ENCODE results near the gene PTPRH. TPM values are rescaled to one million over a fixed set of nuclear protein-coding genes. Genes with fewer than 3 reads are reported as not detected.

PTPRH gene
- polyA plus RNA-seq, 1 of the 3 experiments (the other 2 are of a cell fraction) = 1.1 TPM

DNA sequence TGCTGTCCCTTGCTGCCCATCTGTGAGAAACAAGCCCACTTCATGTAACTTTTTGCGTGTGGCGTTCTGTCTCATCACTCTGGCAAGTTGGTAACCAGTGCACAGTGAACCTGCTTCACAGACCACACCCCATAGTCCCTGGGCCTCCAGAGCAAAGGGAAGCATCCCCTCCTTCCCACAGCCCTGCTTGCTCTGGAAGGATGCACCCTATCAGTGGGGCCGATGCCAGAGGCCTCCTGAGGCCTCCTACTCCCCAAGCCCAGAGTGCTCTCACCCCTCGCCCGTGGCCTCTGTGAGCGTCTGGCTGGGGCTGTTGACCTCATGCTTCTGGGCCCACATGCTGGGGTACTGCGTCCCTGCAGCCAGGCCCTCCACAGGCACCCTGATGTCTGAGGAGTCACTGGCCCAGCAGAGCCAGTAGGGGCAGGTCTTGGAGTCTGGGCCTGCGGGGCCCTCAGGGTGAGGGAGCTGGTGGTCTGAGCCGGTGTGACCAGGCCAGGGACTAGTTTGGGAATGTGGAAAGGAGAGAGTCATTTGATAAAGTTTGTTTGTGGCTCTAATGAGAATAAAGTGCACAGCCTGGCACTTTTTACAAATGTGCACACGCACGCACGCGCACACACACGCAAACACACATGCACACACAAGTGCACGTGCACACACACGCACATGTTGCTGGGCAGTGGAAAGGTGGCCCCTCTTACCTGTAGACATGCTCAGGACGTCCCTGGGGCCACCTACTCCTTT is 14.2 kb upstream of the PTPRH start (continued):
- TF ChIP-seq NRF1 (IDR thresholded peaks at IDR 0.05; ENCODE audit: low read depth, low read length) (no peak), RCOR1 (IDR thresholded peaks at IDR 0.05; ENCODE audit: low read length) (no peak), SIN3A (IDR thresholded peaks at IDR 0.05; ENCODE audit: borderline replicate concordance, low read depth, low read length) (no peak), TCF12 (IDR thresholded peaks at IDR 0.05) (no peak), TEAD4 (IDR thresholded peaks at IDR 0.05; ENCODE audit: borderline replicate concordance, insufficient read depth) (no peak), FOXM1 (IDR thresholded peaks at IDR 0.05; ENCODE audit: low read depth) (no peak), NFIC (IDR thresholded peaks at IDR 0.05; ENCODE audit: borderline replicate concordance) (no peak), POLR2AphosphoS5 (IDR thresholded peaks at IDR 0.05; ENCODE audit: low read depth, low read length) (no peak), JUND (IDR thresholded peaks at IDR 0.05) (no peak), GABPA (IDR thresholded peaks at IDR 0.05; ENCODE audit: low read depth) (no peak)

DNA sequence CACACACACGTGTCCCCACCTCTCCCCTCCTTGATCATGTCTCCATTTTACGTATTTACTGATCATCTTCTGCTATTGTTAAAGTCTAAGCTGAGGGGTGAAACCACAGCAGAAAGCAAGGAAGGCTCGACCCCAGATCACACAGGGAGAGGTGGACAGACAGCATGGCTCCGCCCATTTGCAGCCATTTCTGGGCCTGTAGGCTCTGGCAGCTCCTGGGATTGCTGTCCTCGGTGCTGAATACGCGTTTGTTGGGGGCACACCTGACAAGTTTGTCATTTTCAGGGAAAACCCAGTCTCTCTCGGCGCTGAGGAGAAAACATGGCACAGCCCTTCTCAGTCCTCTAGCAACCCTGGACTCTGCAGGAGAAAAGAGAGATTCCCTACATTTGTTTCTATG is 11.2 kb upstream of the PTPRH start:
- Histone ChIP-seq H3K4me3 (ENCODE audit: low read depth in 2 of 2, low read length in 1 of 2) (no peak overlapping the region), H3K4me1 (ENCODE audit: control insufficient read depth in 1 of 2, insufficient read depth in 2 of 2, low read depth in 1 of 2, low read length in 1 of 2) (peaks cover 3 to 5% of the 10 kb centered on the region in 2 experiments; a peak in 1 of 4 replicates), H3K27me3 (ENCODE audit: insufficient read depth) (no peaks in the 10 kb centered on the region), H4K20me1 (ENCODE audit: insufficient read depth) (peaks cover 1% of the 10 kb centered on the region; the same call in 1 of the 2 replicates), H3K9me3 (no peaks in the 10 kb centered on the region), H3K27ac (ENCODE audit: low read depth in 2 of 2, low read length in 1 of 2) (no peak overlapping the region), H3F3A (replicated peaks; ENCODE audit: insufficient read depth) (peaks cover 13% of the 10 kb centered on the region), H3K79me2 (ENCODE audit: insufficient read depth) (no peaks in the 10 kb centered on the region), H3K36me3 (replicated peaks in 1 of 2; ENCODE audit: control insufficient read depth in 1 of 2, insufficient read depth in 2 of 2, low read length in 1 of 2) (peaks cover 0 to 5% of the 10 kb centered on the region in 2 experiments), H3K9ac (no peak overlapping the region), H3K4me2 (no peak overlapping the region), H3K9me2 (no peaks in the 10 kb centered on the region), H2AFZ (ENCODE audit: low read depth) (no peak overlapping the region)
- 92% methylated on average over 9 of the region's 9 CpGs for WGBS (ENCODE audit: low lambda C conversion rate)
- DNase-seq = no peak
- POLR2A ChIA-PET = interaction anchor here (2.2 kb wide), 1 partner anchor 41 kb away, joined by 5 read pairs; the partner anchor contains the start of gene SYT5
- CTCF ChIA-PET = interaction anchor here (0.9 to 1.2 kb wide), 2 partner anchors 60 to 61 kb away, joined by 3 to 4 read pairs; no protein-coding TSS in a partner anchor
- TF ChIP-seq POLR2AphosphoS5 (IDR thresholded peaks at IDR 0.05; ENCODE audit: low read depth, low read length) = 0 out of 2 replicates have a peak, but pooled peaks have one; percentile 10
- TF ChIP-seq, protein P1, sequence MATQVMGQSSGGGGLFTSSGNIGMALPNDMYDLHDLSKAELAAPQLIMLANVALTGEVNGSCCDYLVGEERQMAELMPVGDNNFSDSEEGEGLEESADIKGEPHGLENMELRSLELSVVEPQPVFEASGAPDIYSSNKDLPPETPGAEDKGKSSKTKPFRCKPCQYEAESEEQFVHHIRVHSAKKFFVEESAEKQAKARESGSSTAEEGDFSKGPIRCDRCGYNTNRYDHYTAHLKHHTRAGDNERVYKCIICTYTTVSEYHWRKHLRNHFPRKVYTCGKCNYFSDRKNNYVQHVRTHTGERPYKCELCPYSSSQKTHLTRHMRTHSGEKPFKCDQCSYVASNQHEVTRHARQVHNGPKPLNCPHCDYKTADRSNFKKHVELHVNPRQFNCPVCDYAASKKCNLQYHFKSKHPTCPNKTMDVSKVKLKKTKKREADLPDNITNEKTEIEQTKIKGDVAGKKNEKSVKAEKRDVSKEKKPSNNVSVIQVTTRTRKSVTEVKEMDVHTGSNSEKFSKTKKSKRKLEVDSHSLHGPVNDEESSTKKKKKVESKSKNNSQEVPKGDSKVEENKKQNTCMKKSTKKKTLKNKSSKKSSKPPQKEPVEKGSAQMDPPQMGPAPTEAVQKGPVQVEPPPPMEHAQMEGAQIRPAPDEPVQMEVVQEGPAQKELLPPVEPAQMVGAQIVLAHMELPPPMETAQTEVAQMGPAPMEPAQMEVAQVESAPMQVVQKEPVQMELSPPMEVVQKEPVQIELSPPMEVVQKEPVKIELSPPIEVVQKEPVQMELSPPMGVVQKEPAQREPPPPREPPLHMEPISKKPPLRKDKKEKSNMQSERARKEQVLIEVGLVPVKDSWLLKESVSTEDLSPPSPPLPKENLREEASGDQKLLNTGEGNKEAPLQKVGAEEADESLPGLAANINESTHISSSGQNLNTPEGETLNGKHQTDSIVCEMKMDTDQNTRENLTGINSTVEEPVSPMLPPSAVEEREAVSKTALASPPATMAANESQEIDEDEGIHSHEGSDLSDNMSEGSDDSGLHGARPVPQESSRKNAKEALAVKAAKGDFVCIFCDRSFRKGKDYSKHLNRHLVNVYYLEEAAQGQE (IDR thresholded peaks at IDR 0.05; ENCODE audit: low read depth, low read length) = peak; percentile 93
- no peak for TF ChIP-seq YY1 (IDR thresholded peaks at IDR 0.05; ENCODE audit: low read depth)

Data from SK-N-SH (cell line).